GM12865 (cell line): Measurements from ENCODE around the gene PDLIM7.

Experiments
- DNase-seq: peaks from one replicate; pipeline ENCODE4 v3.0.0; 2010; ENCODE audit warnings: low read depth
- H3K4me3 ChIP-seq: 2 replicates; pipeline ENCODE4 v1.5.1; 2011; ENCODE audit warnings: mild to moderate bottlenecking, low read depth, low read length, control low read depth
- CTCF ChIP-seq: IDR thresholded peaks from 2 replicates; pipeline ENCODE4 v1.5.1; 2011; ENCODE audit warnings: low read length, control low read depth, low read depth, inconsistent platforms; ENCODE audit not compliant: insufficient read depth; ENCODE audit errors: missing control alignments

PDLIM7 gene

GRCh38 chr5:177497292-177498012 lies at the start of gene PDLIM7:
Gene PDLIM7, minus strand, starts transcription at chr5:177497604. Its CDS starts 1,092 bp downstream, at chr5:177496512.
- peak; percentile 97 for DNase-seq
- no peak for TF ChIP-seq CTCF
- peak within 1 kb of the TSS; percentile 82 for H3K4me3 ChIP-seq

GRCh38 chr5:177546258-177546741 lies 48.9 kb upstream of the PDLIM7 start:
- no peak for DNase-seq
- TF ChIP-seq CTCF: no peak
- no peak overlapping the region for H3K4me3 ChIP-seq

GRCh38 chr5:177545487-177546257 lies 48.3 kb upstream of the PDLIM7 start:
- no peak for TF ChIP-seq CTCF
- H3K4me3 ChIP-seq: no peak overlapping the region
- DNase-seq: no peak

GRCh38 chr5:177542816-177543465 lies 45.5 kb upstream of the PDLIM7 start:
- H3K4me3 ChIP-seq: no peak overlapping the region
- TF ChIP-seq CTCF: no peak
- DNase-seq: no peak

GRCh38 chr5:177540438-177540837 lies 43.0 kb upstream of the PDLIM7 start:
- TF ChIP-seq CTCF: no peak
- H3K4me3 ChIP-seq: no peak overlapping the region
- peak; percentile 14 for DNase-seq

- no peak for TF ChIP-seq CTCF
- H3K4me3 ChIP-seq: no peak overlapping the region
- DNase-seq: no peak
These were observed 42.0 kb upstream of the PDLIM7 start for GRCh38 chr5:177539411-177539810.
